PC-3 (cell line): Measurements from ENCODE around the gene TNFAIP3. TPM values are rescaled to one million over a fixed set of nuclear protein-coding genes. Genes with fewer than 3 reads are reported as not detected.

Experiments used
- ATAC-seq: fragments of 200-7000 bp; cut with Tn5 transposase; 2 replicates; pipeline ENCODE4 v1.9.1; 2020; ENCODE audit warnings: mild to moderate bottlenecking, moderate library complexity
- BruUV-seq: library from RNA; stranded (reverse); fragments of 400-500 nt; replicated peaks from 2 replicates; lab custom pipeline; 2021; lab: Mats Ljungman, UMichigan
- CTCF ChIA-PET: fragments of 300-600 bp; sonication (Branson Sonifier 250); formaldehyde crosslinking; loops from one replicate; lab custom pipeline; 2022; ENCODE audit warnings: antibody characterized with exemption; lab: Charles Lee
- POLR2A ChIA-PET: fragments of 300-600 bp; sonication (Branson Sonifier 250); formaldehyde crosslinking; loops from one replicate; lab custom pipeline; 2022; ENCODE audit warnings: antibody characterized with exemption; ENCODE audit not compliant: unreplicated experiment; lab: Charles Lee
- DNase-seq: peaks from one replicate; pipeline ENCODE4 v3.0.0-alpha.2; 2015
- H2AFZ ChIP-seq: fragments of 300-600 bp; sonication (generic); 2 replicates; pipeline ENCODE4 v1.6.0; 2016; ENCODE audit warnings: antibody characterized with exemption, low read length
- H3F3A ChIP-seq: fragments of 300-600 bp; sonication (generic); one replicate; pipeline ENCODE4 v1.6.0; 2017; ENCODE audit warnings: antibody characterized with exemption, low read length, control low read depth, mild to moderate bottlenecking; ENCODE audit not compliant: unreplicated experiment
- H3K27ac ChIP-seq: fragments of 300-600 bp; sonication (generic); 2 replicates; pipeline ENCODE4 v1.5.1; 2016; ENCODE audit warnings: mild to moderate bottlenecking, low read length
- H3K27me3 ChIP-seq: fragments of 300-600 bp; sonication (generic); 2 replicates; pipeline ENCODE4 v1.6.1; 2016; ENCODE audit warnings: low read length, mixed read lengths
- H3K36me3 ChIP-seq: fragments of 300-600 bp; sonication (generic); 2 replicates; pipeline ENCODE4 v1.6.1; 2016; ENCODE audit warnings: low read depth, mixed run types, low read length, mixed read lengths
- H3K4me1 ChIP-seq: fragments of 300-600 bp; sonication (generic); 2 replicates; pipeline ENCODE4 v1.5.1; 2016; ENCODE audit warnings: low read length; ENCODE audit not compliant: insufficient read depth
- H3K4me2 ChIP-seq: fragments of 300-600 bp; sonication (generic); 2 replicates; pipeline ENCODE4 v1.6.0; 2016; ENCODE audit warnings: low read length
- H3K4me3 ChIP-seq: fragments of 300-600 bp; sonication (generic); 2 replicates; pipeline ENCODE4 v1.5.1; 2016; ENCODE audit warnings: mild to moderate bottlenecking, low read length, mixed read lengths
- H3K79me2 ChIP-seq: fragments of 300-600 bp; sonication (generic); 2 replicates; pipeline ENCODE4 v1.6.1; 2017; ENCODE audit warnings: low read length, mixed read lengths
- H3K9ac ChIP-seq: fragments of 300-600 bp; sonication (generic); 2 replicates; pipeline ENCODE4 v1.6.0; 2016; ENCODE audit warnings: mild to moderate bottlenecking, low read length
- H3K9me2 ChIP-seq: fragments of 300-600 bp; sonication (generic); replicated peaks from 2 replicates; pipeline ENCODE4 v1.6.1; 2016; ENCODE audit warnings: mixed run types, low read length, mixed read lengths
- H3K9me3 ChIP-seq: fragments of 300-600 bp; sonication (generic); 2 replicates; pipeline ENCODE4 v1.6.1; 2016; ENCODE audit warnings: low read length, mixed read lengths
- H4K20me1 ChIP-seq: fragments of 300-600 bp; sonication (generic); 2 replicates; pipeline ENCODE4 v1.6.1; 2016; ENCODE audit warnings: low read length, mixed read lengths
- CTCF ChIP-seq: fragments of 300-600 bp; sonication (generic); conservative IDR thresholded peaks from 2 replicates; pipeline ENCODE4 v1.5.1; 2017; ENCODE audit warnings: antibody characterized with exemption, low read depth, mild to moderate bottlenecking, low read length
- EZH2 ChIP-seq: fragments of 300-600 bp; sonication (generic); IDR thresholded peaks from one replicate; pipeline ENCODE4 v1.6.1; 2017; ENCODE audit warnings: antibody characterized with exemption, mild to moderate bottlenecking, low read length; ENCODE audit not compliant: unreplicated experiment
- EZH2phosphoT487 ChIP-seq: fragments of 300-600 bp; sonication (generic); IDR thresholded peaks from 2 replicates; pipeline ENCODE4 v1.6.1; 2018; ENCODE audit warnings: mild to moderate bottlenecking, antibody characterized with exemption, low read length, borderline replicate concordance
- intact Hi-C: fragments of 100-400 bp; cut with micrococcal nuclease; formaldehyde crosslinking; loops from 2 replicates; pipeline ENCODE4 v1.9.0; 2023
- total RNA-seq: library from RNA; depleted of rRNA; stranded (reverse); fragments of >200 nt; gene quantifications from 2 replicates; pipeline ENCODE4 v1.2.3, GENCODE V29; 2014

The TNFAIP3 gene
- total RNA-seq, 1 experiment from 2014 or later, result 21.9 TPM

DNA sequence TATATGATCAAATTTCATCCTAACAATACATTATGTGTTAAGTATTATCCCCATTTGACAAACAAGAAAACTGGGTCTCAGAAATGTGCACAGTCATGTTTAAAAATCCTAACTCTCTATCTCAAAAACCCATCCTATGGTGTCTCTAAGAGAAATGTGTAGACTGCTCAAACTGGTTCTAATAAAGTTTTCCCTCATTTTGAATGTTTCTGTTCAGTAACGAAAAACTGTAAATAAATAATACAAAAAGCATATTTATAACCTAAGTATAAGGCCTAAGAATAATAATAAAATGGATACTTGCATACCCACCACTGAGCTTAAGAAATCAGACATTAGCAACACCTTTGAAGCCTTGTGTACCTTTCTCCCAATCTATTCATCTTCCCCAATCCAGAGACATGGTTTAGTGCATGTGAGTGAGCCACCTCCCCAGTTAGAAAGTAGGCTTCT is 39.0 kb downstream of the TNFAIP3 start:
- no peaks in the 10 kb centered on the region for H4K20me1 ChIP-seq
- no peaks in the 10 kb centered on the region for H3K79me2 ChIP-seq
- no peaks in the 10 kb centered on the region for H3K9me2 ChIP-seq
- H3K36me3 ChIP-seq, result no peaks in the 10 kb centered on the region
- ChIA-PET POLR2A (no interaction called here), CTCF (no interaction called here)
- DNase-seq (no peak), ATAC-seq (no peak)
- no peak overlapping the region for H3K4me3 ChIP-seq
- H3K4me1 ChIP-seq, result no peaks in the 10 kb centered on the region
- intact Hi-C loops, result no loop called here
- H2AFZ ChIP-seq, result no peak overlapping the region
- no peak overlapping the region for H3K4me2 ChIP-seq
- H3K9ac ChIP-seq, result no peak overlapping the region
- TF ChIP-seq CTCF (no peak), EZH2 (no peak), EZH2phosphoT487 (no peak)
- no peaks in the 10 kb centered on the region for H3K9me3 ChIP-seq
- no peak overlapping the region for H3K27ac ChIP-seq
- no peaks in the 10 kb centered on the region for H3F3A ChIP-seq
- H3K27me3 ChIP-seq, result no peaks in the 10 kb centered on the region
- no TSS peak for BruUV-seq

DNA sequence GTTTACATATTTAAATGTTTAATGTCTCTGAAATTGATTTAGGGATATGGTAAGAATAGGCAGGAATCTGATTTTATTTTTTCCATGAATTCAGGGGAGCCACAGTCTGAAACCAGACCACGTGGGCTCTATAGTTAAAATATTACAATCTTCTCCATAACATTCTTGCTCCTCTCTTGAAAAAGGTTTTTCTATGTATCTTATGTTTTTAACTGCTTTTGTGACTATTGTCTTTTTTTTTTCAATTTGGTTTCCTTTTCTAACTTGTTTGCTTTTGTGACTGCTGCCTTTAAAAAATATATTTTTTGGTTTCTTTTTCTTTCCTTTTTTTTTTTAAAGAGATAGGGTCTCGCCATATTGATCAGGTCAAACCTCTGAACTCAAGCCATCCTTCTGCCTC is 40.1 kb downstream of the TNFAIP3 start:
- Histone ChIP-seq H3K27me3 (no peaks in the 10 kb centered on the region), H4K20me1 (no peaks in the 10 kb centered on the region), H3K79me2 (no peaks in the 10 kb centered on the region), H3K27ac (no peak overlapping the region), H3K9me2 (no peaks in the 10 kb centered on the region), H2AFZ (no peak overlapping the region), H3K4me1 (no peaks in the 10 kb centered on the region), H3K9ac (no peak overlapping the region), H3K4me2 (no peak overlapping the region), H3K36me3 (no peaks in the 10 kb centered on the region), H3K4me3 (no peak overlapping the region), H3F3A (no peaks in the 10 kb centered on the region), H3K9me3 (no peaks in the 10 kb centered on the region)
- CTCF ChIA-PET, result no interaction called here
- DNase-seq, result no peak
- intact Hi-C loops, result no loop called here
- TF ChIP-seq EZH2phosphoT487 (no peak), EZH2 (no peak), CTCF (no peak)
- POLR2A ChIA-PET, result no interaction called here
- ATAC-seq, result no peak
- BruUV-seq, result no TSS peak

- intact Hi-C loops, result no loop called here
- ChIA-PET POLR2A (no interaction called here), CTCF (no interaction called here)
- Histone ChIP-seq H3K79me2 (no peaks in the 10 kb centered on the region), H3K4me3 (no peak overlapping the region), H2AFZ (no peak overlapping the region), H3K4me1 (no peaks in the 10 kb centered on the region), H3K36me3 (no peaks in the 10 kb centered on the region), H3K9me2 (no peaks in the 10 kb centered on the region), H4K20me1 (no peaks in the 10 kb centered on the region), H3K4me2 (no peak overlapping the region), H3F3A (no peaks in the 10 kb centered on the region), H3K27ac (no peak overlapping the region), H3K9me3 (no peaks in the 10 kb centered on the region), H3K9ac (no peak overlapping the region), H3K27me3 (no peaks in the 10 kb centered on the region)
- ATAC-seq (no peak), DNase-seq (no peak)
- no TSS peak for BruUV-seq
- TF ChIP-seq EZH2, result no peak
- TF ChIP-seq EZH2phosphoT487, result no peak
- TF ChIP-seq CTCF, result no peak
Measured at GRCh38 chr6:137909533-137909932, 42.5 kb downstream of the TNFAIP3 start.
